ENCODE measurements around the gene CD302.
"Not testable (repeated sequence)": the region's sequence is repeated elsewhere in the genome, so short reads cannot be mapped to it uniquely, and the experiment has no call there.

The CD302 gene

DNA sequence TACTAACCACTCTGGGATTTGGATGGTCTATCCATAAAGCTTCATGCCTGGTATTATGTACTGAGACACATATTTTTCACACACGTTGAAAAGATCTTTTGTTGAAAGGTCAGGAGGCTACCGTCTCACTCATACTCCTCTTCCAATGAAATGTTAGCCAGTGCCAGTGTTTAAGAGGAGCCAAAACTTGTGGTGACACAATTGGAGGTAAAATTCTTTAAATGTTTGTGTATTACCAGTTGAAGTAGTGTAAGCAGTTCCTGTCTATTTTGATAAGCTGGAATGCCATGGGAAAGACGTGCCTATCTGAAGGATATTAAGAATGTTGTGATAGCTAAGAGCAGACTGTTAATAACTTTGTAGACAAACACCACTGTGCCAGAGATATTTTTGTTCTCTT, 53.6 kb downstream of the CD302 start:
- DNase-seq = no peak

DNA sequence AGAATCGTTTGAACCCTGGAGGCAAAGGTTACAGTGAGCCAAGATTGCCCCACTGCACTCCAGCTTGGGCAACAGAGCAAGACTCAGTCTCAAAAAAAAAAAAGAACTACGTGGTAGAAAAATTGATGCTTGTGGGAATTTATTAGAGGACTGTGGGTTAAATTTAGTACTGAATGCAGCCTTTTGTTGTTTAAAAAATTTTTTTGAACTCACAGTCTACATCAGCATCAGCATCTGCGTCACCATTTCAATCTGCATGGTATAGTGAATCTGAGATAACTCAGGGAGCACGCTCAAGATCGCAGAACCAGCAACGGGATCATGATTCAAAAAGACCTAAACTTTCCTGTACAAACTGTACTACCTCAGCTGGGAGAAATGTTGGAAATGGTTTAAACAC, 55.2 kb downstream of the CD302 start:
- DNase-seq = no peak

DNA sequence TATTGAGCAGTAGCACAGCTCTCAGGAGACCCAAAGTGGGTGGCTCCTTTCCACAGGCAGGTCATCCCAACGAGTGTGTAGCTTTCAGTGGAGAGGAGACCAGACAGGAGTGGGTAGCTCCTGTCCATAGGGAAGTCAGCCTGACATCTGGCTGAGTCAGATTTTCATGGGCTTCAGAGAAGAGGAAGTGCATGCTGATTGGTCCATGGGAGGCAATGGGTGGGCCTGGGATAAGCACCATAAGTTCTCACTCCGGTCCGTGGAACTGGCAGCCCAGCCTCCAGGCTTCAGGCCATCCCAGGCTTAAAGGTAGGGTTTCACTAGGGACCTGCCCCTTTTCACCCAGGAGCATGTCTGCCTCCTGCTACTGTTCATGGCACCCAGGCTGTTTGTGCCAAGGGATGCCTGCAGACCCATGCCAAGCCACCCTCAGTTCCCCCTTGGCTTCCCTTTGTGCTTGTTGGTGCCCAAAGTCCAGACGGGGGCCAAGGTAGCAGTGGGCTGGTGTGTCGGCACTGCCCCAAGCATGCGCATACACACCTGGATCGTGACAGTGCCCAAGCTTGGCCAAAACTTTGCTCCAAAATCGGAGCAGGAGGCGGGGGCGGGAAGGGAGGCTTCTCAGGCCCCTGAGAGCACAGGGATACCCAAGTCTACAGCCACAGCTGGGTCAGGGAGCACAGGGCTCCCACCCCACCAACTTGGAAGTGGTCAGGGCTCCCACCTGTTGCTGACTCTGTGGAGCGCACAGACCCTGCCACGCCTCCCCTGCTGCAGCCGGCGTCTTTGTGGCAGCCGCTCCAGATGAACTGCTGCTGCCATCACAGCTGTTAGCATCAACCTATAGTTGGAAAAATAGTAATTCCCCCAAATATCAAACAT, 59.3 kb downstream of the CD302 start:
- peak in 1 of 2 donors; percentile 17 for DNase-seq

DNA sequence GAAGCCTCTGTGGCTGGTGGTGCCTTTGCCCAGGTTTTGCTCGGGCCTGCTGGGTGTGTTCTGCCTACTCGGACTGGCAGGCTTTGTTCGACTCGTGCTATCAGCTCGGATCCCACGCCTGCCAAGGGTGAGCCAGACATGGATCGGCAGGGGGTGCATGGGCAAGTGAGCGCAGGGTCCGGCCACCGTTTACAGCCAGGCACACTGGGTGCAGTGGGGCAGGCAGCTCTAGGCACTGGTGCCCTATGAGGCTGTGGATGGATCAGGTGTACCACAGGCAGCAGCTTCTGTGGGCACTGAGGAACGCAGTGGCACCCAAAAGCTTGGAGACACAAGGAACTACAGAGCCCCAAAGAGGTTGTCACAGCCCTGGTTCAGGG, 60.1 kb downstream of the CD302 start:
- no peak for DNase-seq

DNA sequence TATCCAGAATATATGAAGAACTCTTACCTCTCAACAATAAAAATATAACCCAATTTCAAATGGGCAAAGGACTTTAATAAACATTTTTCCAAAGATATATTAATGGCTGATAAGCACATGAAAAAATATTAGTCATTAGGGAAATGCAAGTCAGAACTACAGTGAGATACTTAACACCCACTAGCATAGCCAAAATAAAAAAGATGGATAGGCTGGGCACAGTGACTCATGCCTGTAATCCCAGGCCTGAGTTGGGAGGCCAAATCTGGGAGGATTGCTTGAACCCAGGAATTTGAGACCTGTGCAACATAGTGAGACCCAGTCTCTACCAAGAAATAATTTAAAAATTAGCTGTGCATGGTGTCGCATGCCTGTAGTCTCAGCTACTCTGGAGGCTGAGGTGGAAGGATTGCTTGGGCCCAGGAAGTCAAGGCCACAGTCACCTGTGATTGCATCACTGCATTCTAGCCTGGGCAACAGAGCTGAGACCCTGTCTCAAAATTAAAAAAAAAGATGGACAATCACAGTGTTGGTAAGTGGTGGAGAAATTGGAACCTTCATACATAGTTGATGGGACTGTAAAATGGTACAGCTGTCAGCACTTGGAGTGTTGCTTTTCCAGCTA, 60.6 kb downstream of the CD302 start:
- DNase-seq = no peak

DNA sequence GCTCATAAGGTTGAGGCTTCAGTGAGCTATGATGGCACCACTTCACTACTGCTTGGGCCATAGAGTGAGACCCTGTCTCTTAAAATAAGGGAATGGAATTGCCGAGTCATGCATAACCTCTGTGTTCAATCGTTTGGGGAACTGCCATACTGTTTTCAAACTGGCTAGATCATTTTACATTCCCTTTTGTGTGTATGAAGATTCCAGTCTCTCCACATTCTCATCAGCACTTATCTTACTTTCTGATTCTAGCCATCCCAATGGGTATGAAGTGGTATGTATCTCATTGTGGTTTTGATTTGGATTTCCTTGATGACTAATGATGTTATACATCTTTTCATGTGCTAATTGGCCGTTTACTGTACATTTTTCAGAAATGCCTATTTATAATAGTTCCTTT, 62.0 kb downstream of the CD302 start:
- no peak for DNase-seq

DNA sequence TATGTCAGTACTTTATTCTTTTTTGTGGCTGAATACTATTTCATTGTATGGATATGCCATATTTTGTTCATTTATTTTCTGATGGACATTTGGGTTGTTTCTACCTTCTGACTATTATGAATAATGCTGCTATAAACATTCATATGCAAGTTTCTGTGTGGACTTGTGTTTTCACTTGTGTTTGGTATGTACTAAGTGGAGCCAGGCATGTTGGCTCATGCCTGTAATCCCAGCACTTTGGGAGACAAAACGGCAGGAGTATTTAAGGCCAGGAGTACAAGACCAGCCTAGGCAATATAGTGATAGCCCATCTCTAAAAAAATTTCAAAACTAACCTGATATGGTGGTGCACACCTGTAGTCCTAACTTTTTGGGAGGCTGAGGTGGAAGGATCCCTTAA, 62.4 kb downstream of the CD302 start:
- no peak for DNase-seq

DNA sequence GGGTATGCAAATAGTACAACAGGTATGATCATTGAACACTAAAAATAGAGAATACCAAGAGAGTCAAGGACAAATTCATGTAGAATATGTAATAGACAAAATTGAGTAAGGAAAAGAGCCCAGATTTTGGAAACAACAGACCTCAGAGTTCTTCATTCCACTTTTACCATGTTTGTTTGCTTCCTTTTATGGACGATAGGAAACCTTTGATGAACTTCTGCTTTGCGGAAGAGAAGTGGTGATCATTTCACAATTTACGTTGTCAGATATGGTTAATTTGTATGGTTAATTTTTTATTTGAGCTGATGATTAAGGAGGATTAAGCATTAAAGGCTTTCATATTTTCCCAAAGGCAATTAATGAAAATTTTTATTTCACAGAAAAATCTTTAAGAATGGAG, 69.4 kb downstream of the CD302 start:
- DNase-seq = no peak

DNA sequence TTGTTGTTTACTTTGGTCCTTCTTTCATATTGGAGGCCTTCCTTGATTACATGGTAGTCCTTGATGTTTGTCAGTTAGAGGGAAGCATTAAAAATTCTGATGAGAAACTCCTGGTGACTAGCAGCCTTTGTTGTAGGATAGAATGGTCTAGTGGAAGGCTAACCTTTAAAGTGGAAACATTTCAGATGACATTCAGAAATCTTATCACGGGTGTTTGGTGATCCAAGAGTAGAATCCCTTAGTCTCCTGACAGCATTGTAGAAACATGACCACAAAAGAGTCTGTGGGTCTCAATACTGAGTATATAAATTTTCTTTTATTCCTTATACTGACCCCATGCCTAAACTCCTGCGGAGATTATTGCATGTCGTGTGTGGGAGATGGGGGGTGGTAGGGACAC, 72.3 kb downstream of the CD302 start:
- DNase-seq = no peak

DNA sequence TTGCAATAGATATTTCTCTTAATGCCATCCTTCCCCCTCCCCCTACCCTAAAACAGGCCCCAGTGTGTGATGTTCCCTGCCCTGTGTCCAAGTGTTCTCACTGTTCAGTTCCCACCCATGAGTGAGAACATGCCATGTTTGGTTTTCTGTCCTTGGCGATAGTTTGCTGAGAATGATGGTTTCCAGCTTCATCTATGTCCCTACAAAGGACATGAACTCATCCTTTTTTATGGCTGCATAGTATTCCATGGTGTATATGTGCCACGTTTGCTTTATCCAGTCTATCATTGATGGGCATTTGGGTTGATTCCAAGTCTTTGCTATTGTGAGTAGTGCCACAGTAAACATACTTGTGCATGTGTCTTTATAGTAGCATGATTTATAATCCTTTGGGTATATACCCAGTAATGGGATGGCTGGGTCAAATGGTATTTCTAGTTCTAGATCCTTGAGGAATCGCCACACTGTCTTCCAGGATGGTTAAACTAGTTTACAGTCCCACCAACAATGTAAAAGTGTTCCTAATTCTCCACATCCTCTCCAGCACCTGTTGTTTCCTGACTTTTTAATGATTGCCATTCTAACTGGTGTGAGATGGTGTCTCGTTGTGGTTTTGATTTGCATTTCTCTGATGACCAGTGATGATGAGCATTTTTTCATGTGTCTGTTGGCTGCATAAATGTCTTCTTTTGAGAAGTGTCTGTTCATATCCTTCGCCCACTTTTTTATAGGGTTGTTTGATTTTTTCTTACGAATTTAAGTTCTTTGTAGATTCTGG, 73.0 kb downstream of the CD302 start:
- not testable (repeated sequence) for DNase-seq

DNA sequence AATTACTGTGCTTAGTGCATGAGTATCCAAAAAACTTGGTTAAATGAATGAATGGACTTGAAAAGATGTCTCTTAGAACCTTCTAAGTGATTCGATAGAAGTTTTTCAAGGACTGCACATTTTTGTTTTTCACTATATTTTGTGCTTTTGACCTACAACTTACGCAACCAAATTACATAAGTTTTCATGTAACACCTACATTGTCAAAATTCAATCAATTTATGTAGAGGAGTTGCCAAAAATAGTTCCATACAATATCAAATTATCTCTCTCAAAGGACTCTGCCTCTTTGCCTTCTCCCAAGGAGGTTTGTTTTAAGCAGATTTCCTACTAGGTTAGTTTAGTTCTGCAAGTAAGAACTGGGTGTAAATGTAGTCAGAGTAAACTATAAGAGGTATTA, 75.4 kb downstream of the CD302 start:
- DNase-seq = no peak

DNA sequence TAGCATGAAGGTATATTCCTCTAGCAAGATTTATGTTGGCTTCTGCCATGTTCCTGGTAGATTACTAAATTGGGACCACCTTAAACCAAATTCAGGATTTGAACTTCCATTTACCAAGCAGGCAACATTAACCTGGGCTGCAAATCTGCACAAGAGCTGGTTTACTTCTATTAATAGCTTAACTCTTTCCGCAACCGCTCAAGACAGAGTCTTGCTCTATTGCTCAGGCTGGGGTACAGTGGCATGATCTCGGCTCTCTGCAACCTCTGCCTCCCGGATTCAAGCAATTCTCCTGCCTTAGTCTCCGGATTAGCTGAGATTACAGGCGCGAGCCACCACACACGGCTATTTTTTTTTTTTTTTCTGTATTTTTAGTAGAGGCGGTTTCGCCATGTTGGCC, 77.3 kb downstream of the CD302 start:
- no peak for DNase-seq

All from CD4-positive, alpha-beta T cell treated with Interferon alpha-2 for 1 hour (primary cell).